Activated CD4-positive, alpha-beta T cell treated with anti-CD3 and anti-CD28 coated beads, Interleukin-2, amount 10 ng/mL, durations not matched to agents 24 days and 14 days (primary cell): ENCODE results near the gene ALOX12. TPM values are rescaled to one million over a fixed set of nuclear protein-coding genes. Genes with fewer than 3 reads are reported as not detected.
"Not testable (repeated sequence)": the region's sequence is repeated elsewhere in the genome, so short reads cannot be mapped to it uniquely, and the experiment has no call there.

ENCODE experiments used
- DNase-seq: peaks from one replicate; pipeline ENCODE4 v3.0.0; 2022
- H3K27ac Mint-ChIP-seq: one replicate; pipeline ENCODE4 v1.8.0; 2022; ENCODE audit warnings: mild to moderate bottlenecking, mixed read lengths
- H3K27me3 Mint-ChIP-seq: one replicate; pipeline ENCODE4 v1.8.0; 2022; ENCODE audit warnings: mixed read lengths
- H3K36me3 Mint-ChIP-seq: one replicate; pipeline ENCODE4 v1.8.0; 2022; ENCODE audit warnings: low read depth, mild to moderate bottlenecking, mixed read lengths
- H3K4me1 Mint-ChIP-seq: one replicate; pipeline ENCODE4 v1.8.0; 2021; ENCODE audit warnings: mixed read lengths
- H3K4me3 Mint-ChIP-seq: one replicate; pipeline ENCODE4 v1.8.0; 2022; ENCODE audit warnings: mild to moderate bottlenecking, moderate library complexity, mixed read lengths
- H3K9me3 Mint-ChIP-seq: one replicate; pipeline ENCODE4 v1.8.0; 2021; ENCODE audit warnings: mixed read lengths
- intact Hi-C: fragments of 100-400 bp; cut with micrococcal nuclease; formaldehyde crosslinking; loops from one replicate; pipeline ENCODE4 v1.15.1; 2023
- total RNA-seq: library from RNA; stranded (reverse); gene quantifications from 2 replicates; pipeline ENCODE4 v1.2.3, GENCODE V29; 2022

ALOX12 gene
- total RNA-seq, 1 donor from 2014 or later, result not detected

DNA sequence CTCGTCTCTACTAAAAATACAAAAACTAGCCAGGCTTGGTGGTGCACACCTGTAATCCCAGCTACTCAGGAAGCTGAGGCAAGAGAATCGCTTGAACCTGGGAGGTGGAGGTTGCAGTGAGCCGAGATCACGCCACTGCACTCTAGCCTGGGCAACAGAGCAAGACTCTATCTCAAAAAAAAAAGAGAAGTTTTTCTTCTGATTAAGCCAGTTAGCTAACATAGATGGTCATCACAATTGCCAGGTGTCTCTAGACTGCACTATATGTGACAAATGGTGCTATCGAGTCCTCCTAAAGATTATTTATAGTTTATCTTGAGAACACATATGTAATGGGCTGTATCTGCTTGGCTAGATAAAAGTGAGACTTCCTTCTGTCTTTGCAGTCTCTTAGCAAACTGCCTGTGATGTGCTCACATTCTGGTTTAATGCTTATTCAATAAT is 2.2 kb upstream of the ALOX12 start:
- H3K4me3 Mint-ChIP-seq, DNase-seq, H3K4me1 Mint-ChIP-seq, H3K9me3 Mint-ChIP-seq, H3K27ac Mint-ChIP-seq, intact Hi-C loops, H3K27me3 Mint-ChIP-seq: not testable (repeated sequence)
- peaks cover 17% of the 10 kb centered on the region for H3K36me3 Mint-ChIP-seq

DNA sequence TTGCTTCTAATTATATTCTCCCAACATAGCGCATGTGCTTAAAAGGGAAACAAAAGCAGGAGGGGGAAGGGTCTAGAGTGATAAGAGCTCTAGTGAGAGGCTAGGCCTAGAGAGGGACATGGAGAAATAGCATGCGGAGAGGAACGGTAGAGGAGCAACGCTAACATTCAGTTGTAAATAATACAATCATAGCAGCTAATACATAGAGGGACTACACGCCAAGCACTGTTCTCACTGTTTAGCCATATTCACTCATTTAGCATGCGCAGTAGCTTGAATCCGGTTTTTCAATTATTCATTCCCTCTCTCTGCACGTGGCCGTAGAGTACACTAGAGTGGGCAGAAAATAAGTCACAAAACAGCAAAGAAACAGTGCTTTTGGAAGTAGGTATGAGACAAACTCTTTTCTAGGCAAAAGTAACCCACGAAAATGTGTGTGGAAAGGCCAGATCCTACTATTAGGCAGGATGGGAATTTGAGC is 1.7 kb upstream of the ALOX12 start:
- DNase-seq, result no peak
- no peaks in the 10 kb centered on the region for H3K9me3 Mint-ChIP-seq
- H3K4me3 Mint-ChIP-seq, result no peak overlapping the region
- H3K4me1 Mint-ChIP-seq, result peaks cover 2% of the 10 kb centered on the region
- H3K27ac Mint-ChIP-seq, result no peak overlapping the region
- peaks cover 18% of the 10 kb centered on the region for H3K36me3 Mint-ChIP-seq
- H3K27me3 Mint-ChIP-seq, result no peaks in the 10 kb centered on the region
- intact Hi-C loops, result no loop called here

DNA sequence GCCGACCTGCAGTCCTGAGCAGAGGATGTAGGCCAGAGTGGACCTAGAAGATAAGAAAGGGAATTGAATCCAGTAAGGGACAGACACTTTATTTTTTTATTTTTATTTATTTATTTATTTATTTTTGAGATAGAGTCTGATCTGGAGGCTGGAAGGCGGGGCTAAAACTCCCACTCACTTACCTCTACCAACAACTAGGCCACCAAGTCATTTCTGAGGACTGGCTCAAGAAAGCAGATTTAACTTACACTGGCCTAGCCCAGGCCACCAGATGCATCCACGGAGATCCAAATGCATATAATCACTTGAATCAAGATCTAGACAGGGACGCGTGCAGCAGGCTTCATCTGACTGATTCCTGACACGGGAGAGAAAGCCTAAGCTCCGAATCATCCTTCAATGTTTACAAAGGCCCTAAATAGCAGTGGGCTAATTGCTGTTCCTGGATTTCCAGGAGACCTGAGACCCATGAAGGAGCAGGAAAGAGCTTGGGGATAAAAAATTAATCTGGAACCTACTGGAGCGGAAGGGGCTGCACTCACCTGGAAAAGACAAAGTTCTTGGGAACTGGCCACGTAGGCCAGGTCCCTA is 1.1 kb upstream of the ALOX12 start:
- Mint-ChIP-seq H3K9me3 (no peaks in the 10 kb centered on the region), H3K36me3 (peaks cover 24% of the 10 kb centered on the region), H3K4me1 (peaks cover 2% of the 10 kb centered on the region), H3K4me3 (no peak overlapping the region), H3K27ac (no peak overlapping the region), H3K27me3 (no peaks in the 10 kb centered on the region)
- no peak for DNase-seq
- intact Hi-C loops, result no loop called here

GRCh38 chr17:6996256-6997011 is 585 bp downstream of the ALOX12 start:
- intact Hi-C loops, result no loop called here
- no peaks in the 10 kb centered on the region for H3K27me3 Mint-ChIP-seq

DNA sequence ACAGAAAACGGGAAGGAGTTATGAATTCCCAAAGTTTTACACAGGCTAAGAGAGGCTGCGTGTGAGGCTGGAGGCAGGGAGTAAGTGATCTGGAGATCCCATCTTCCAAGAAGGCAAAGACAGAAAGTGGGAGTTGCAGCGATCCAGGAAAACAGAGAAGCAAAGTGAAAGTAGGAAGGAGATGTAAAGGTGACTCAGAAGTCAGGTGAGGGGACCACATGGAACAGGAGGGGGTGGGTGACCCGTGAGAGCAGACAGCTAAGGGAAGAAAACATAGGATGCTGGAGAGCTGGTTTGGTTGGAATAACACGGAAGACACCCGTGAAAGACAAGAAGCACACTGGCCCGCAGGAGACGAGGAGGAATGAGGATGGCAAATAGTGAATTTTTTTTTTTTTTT is 1.3 kb downstream of the ALOX12 start:
- no peak for DNase-seq
- H3K4me1 Mint-ChIP-seq, result peaks cover 2% of the 10 kb centered on the region
- no peaks in the 10 kb centered on the region for H3K27me3 Mint-ChIP-seq
- no peaks in the 10 kb centered on the region for H3K9me3 Mint-ChIP-seq
- peaks cover 32% of the 10 kb centered on the region for H3K36me3 Mint-ChIP-seq
- no peak overlapping the region for H3K4me3 Mint-ChIP-seq
- H3K27ac Mint-ChIP-seq, result no peak overlapping the region
- intact Hi-C loops, result no loop called here

More at GRCh38 chr17:6996256-6997011, 585 bp downstream of the ALOX12 start:
- Mint-ChIP-seq H3K4me1 (peaks cover 2% of the 10 kb centered on the region), H3K9me3 (no peaks in the 10 kb centered on the region), H3K36me3 (peaks cover 28% of the 10 kb centered on the region), H3K4me3 (no peak overlapping the region), H3K27ac (no peak overlapping the region)
- DNase-seq, result no peak

- H3K9me3 Mint-ChIP-seq, result no peaks in the 10 kb centered on the region
- H3K27me3 Mint-ChIP-seq, result no peaks in the 10 kb centered on the region
- H3K36me3 Mint-ChIP-seq, result peaks cover 36% of the 10 kb centered on the region
- intact Hi-C loops, result no loop called here
- H3K4me1 Mint-ChIP-seq, result peaks cover 2% of the 10 kb centered on the region
- DNase-seq, result no peak
- H3K27ac Mint-ChIP-seq, result no peak overlapping the region
- H3K4me3 Mint-ChIP-seq, result no peak overlapping the region
These were observed 3.1 kb downstream of the ALOX12 start for GRCh38 chr17:6998855-6999508.

DNA sequence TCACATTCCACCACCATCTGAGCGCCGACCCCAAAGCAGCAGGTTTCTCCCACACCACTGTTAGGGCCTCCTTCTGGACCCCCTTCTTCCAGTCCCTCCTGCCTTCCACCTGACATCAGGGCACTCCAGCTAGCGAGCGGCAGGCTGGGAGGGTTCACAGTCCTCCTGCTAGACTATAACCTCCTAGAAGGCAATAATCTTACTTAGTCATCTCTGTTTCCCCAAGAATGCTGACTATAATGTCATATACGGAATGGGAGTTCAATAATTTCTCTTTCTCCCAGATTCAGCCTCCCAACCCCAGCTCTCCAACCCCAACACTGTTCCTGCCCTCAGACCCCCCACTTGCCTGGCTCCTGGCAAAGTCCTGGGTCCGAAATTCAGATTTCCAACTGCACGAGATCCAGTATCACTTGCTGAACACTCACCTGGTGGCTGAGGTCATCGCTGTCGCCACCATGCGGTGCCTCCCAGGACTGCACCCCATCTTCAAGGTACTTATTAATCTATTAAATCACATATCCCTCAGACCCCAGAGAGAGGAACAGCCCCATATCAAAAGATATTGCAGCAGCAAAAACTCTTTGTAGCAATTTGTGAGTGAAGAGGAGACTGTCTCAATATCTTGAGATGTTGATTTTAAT is 5.6 kb downstream of the ALOX12 start:
- H3K27me3 Mint-ChIP-seq, result no peaks in the 10 kb centered on the region
- intact Hi-C loops, result loop anchor here (5.0 kb wide), 1 partner anchor 334 kb away; no protein-coding TSS in a partner anchor

DNA sequence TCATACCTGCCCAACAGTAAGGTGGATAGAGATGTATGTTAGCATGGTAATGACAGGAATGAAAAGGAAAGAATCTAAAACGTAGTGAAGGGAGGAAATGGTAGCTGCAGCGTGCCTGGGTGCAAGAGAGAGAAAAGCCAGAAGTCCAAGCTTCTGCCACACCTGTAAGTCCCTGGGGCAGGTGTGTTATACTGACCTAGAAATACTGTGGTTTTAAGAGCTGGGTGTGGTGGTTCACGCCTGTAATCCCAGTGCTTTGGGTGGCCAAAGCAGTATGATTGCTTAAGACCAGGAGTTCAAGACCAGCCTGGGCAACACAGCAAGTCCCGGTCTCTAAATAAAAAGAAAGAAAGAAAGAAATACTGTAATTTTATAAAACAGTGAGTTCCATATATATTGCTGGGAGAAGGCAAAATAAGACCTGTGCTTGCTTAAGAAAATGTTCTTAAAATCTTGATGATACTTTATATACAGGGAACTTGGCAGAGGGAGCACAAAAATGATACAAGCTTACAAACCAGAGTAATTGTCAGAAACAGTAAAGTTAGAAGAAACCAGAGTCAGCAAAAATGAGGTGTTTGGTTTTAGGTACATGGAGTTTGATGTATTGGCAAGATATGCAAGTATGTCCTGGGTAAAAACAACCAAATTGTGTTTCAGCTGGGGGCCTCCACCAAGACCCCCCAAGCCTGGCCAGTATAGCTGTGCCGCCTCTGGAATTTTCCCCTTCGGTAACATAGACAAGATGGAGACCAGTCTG is 6.6 kb downstream of the ALOX12 start:
- no peak for DNase-seq
- Mint-ChIP-seq H3K4me1 (peaks cover 14% of the 10 kb centered on the region), H3K27me3 (no peaks in the 10 kb centered on the region), H3K36me3 (peaks cover 31% of the 10 kb centered on the region), H3K9me3 (no peaks in the 10 kb centered on the region), H3K27ac (no peak overlapping the region), H3K4me3 (no peak overlapping the region)
- intact Hi-C loops, result loop anchor here (5.0 kb wide), 1 partner anchor 335 kb away; no protein-coding TSS in a partner anchor

More for the DNA sequence above, 5.6 kb downstream of the ALOX12 start:
- Mint-ChIP-seq H3K4me3 (no peak overlapping the region), H3K36me3 (peaks cover 32% of the 10 kb centered on the region), H3K4me1 (peaks cover 10% of the 10 kb centered on the region), H3K9me3 (no peaks in the 10 kb centered on the region), H3K27ac (no peak overlapping the region)
- peak; percentile 81 for DNase-seq

- Mint-ChIP-seq H3K27me3 (no peaks in the 10 kb centered on the region), H3K36me3 (peaks cover 23% of the 10 kb centered on the region), H3K4me1 (peaks cover 14% of the 10 kb centered on the region), H3K4me3 (no peak overlapping the region), H3K9me3 (no peaks in the 10 kb centered on the region), H3K27ac (no peak overlapping the region)
- no peak for DNase-seq
- intact Hi-C loops, result loop anchor here (1.0 to 5.0 kb wide), 3 partner anchors 92 to 336 kb away; no protein-coding TSS in a partner anchor
These were observed 7.9 kb downstream of the ALOX12 start for GRCh38 chr17:7003745-7004144.

GRCh38 chr17:7004398-7005253 is 8.8 kb downstream of the ALOX12 start:
- Mint-ChIP-seq H3K4me1 (peaks cover 20% of the 10 kb centered on the region), H3K4me3 (no peak overlapping the region), H3K27ac (no peak overlapping the region), H3K36me3 (peaks cover 22% of the 10 kb centered on the region), H3K27me3 (no peaks in the 10 kb centered on the region), H3K9me3 (no peaks in the 10 kb centered on the region)
- intact Hi-C loops, result loop anchor here (1.0 to 5.0 kb wide), 3 partner anchors 93 to 337 kb away; no protein-coding TSS in a partner anchor
- DNase-seq, result peak; percentile 89

DNA sequence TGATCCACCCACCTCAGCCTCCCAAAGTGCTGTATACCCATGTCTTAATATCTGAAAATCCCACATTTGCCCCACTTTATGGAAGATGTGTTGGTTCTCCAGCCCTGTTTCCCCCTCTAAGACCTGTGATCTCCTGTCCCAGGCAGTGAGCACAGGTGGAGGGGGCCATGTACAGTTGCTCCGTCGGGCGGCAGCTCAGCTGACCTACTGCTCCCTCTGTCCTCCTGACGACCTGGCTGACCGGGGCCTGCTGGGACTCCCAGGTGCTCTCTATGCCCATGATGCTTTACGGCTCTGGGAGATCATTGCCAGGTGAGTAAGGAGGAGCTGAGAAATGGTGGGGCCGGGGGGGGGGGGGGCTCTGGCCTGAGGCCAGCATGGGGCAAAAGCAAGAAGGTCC is 9.9 kb downstream of the ALOX12 start:
- Mint-ChIP-seq H3K27me3 (no peaks in the 10 kb centered on the region), H3K4me3 (no peak overlapping the region), H3K36me3 (peaks cover 21% of the 10 kb centered on the region), H3K9me3 (no peaks in the 10 kb centered on the region), H3K27ac (no peak overlapping the region), H3K4me1 (peaks cover 30% of the 10 kb centered on the region)
- intact Hi-C loops, result loop anchor here (2.0 kb wide), 1 partner anchor 163 kb away; no protein-coding TSS in a partner anchor
- no peak for DNase-seq

DNA sequence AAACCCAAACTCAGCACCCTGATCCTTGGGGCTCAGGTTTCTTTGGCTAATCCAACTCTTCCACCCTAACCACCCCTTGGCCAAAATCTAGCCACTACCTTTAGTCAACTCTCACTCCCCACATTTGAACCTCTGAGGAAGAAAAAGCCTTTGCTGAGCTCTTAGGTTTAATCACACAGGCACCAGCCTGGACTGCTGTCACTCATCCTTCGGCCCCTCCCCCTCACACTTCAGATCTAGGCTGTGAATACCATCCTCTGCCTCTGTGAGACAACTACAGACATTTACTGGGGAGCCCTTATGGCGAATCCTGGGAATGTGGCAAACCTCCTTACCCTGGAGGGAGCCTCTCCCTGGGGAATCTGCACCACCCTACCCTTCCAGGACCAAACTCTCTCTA is 11.3 kb downstream of the ALOX12 start:
- H3K36me3 Mint-ChIP-seq, result peaks cover 15% of the 10 kb centered on the region
- no peak for DNase-seq
- H3K4me3 Mint-ChIP-seq, result no peak overlapping the region
- no peak overlapping the region for H3K27ac Mint-ChIP-seq
- intact Hi-C loops, result no loop called here
- no peaks in the 10 kb centered on the region for H3K27me3 Mint-ChIP-seq
- no peaks in the 10 kb centered on the region for H3K9me3 Mint-ChIP-seq
- peaks cover 34% of the 10 kb centered on the region for H3K4me1 Mint-ChIP-seq
